Erythroblast (primary cell): ENCODE measurements around the gene DHDDS.
A peak's percentile ranks its signal among the peaks of the same experiment; 100 is the strongest.

Experiments used
- DNase-seq, 2 experiments: peaks; one replicate each; lab custom pipeline; 2025; lab: John Stamatoyannopoulos, UW
- GATA1 ChIP-seq: IDR thresholded peaks from 2 replicates; pipeline ENCODE4 v1.6.1; 2011; ENCODE audit warnings: low read depth, mild to moderate bottlenecking, control low read depth, low read length, moderate library complexity
- POLR2A ChIP-seq: IDR thresholded peaks from 2 replicates; pipeline ENCODE4 v1.6.1; 2011; ENCODE audit warnings: mild to moderate bottlenecking, low read length

The DHDDS gene

DNA sequence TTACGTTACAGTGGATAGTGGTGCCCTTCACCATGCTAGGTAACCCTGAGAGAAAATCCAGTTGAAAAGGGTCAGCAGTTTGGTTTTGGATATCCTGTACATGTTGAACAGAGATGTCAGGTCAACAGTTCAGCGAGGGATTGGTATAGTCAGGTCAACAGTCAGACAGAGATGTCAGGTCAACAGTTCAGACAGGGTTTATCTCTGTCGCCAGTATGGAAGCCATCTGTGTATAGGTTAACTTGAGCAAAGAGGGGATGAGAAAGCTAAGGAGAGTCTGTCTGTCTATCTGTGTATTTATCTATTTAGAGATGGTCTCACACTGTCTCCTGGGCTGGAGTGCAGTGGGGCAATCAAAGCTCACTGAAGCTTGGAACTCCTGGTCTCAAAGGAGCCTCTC is 17.7 kb downstream of the DHDDS start:
- TF ChIP-seq POLR2A (no peak), GATA1 (no peak)
- DNase-seq: no peak

DNA sequence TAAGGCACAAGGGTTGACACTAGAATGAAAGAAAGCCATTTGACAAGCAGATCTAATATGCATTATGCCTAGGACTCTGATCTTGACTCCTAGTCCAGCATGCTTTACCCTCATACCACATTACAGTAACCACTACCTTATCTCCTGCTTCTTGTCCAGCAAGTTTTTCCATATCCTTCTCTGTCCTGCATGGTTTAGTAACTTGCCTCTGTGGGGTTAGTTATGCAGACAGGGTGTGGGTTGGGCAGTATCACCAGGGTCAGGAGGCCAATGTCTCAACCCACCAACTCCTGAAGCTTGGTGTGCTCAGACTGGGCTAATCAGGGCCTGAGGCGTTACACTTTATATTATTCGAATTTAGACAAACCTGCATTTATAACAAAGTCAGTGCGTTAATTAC is 18.8 kb downstream of the DHDDS start:
- no peak for TF ChIP-seq GATA1
- TF ChIP-seq POLR2A: no peak
- no peak for DNase-seq

DNA sequence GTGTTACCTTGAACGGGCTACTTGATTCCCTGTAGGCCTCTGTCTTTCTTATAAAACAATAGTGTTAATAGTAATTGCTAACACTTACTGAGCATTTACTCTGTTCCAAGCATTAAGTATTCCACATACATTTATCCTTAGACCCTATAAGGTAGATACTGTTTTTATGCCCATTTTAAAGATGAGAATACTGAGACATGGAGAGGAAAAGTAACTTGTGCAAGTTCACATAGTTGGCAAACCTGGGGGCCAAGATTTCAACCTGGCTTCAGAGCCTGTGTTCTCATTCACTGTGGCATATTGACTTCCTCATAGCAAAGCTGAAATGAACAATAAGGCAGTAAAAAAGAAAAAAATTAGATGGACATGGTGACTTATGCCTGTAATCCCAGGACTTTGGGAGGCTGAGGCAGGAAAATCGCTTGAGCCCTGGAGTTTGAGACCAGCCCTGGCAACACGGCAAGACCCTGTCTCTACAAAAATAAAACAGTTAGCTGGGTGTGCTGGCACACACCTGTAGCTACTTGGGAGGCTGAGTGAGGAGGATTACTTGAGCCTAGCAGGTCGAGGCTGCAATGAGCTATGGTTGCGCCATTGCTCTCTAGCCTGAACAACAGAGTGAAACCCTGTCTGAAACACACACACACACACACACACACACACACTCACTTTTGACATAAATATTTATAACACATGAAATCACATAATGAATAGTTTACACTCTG is 20.5 kb downstream of the DHDDS start:
- TF ChIP-seq GATA1 (no peak), POLR2A (no peak)
- no peak for DNase-seq

DNA sequence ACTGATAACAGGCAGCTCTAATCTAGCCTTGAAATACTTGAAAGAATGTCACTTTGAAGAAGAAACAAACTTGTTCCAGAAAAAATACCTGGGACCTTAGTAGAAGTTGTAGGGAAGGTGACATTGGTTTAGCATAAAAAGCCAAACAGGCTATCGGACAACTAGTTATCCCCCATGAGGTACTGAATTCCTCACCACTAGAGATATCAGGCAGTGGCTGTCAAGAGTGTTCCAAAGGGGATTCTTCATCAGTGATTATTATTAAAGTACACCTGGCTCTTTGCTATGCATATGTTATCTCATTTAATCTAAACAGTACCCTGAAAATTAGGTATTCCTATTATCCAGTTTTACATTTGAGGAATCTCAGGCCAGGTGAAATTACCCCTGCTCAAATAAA is 27.0 kb downstream of the DHDDS start:
- no peak for DNase-seq
- TF ChIP-seq GATA1 (no peak), POLR2A (no peak)

DNA sequence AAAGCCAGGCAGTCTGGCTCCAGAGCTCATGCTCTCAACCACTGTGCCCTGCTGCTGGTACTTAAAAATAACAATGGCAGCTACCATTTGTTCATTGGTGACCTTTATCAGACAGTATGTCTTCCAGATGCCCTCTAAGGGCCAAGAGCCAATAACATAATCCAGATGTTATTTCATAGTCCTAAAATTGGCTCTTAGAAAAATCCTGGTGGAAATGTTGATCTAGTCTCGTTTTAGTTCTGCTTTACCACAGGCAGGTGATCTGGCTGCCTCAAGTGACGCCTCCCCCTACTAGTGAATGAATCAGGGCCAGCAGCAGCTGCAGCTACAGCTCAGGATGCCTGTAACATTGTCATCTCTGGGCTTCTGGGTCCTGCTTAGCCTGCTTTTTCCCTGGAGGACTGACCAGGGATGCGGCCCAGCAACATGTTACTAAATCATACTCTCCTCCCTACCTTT is 27.5 kb downstream of the DHDDS start:
- TF ChIP-seq POLR2A: no peak
- TF ChIP-seq GATA1: no peak
- DNase-seq: no peak

- no peak for DNase-seq
- TF ChIP-seq POLR2A (no peak), GATA1 (no peak)
These were observed 36.8 kb downstream of the DHDDS start for GRCh38 chr1:26468911-26469310.

- no peak for TF ChIP-seq POLR2A
- no peak for TF ChIP-seq GATA1
- DNase-seq: no peak
These were observed 37.4 kb downstream of the DHDDS start for GRCh38 chr1:26469558-26469957.

GRCh38 chr1:26470878-26471497 is 38.9 kb downstream of the DHDDS start:
- TF ChIP-seq GATA1 (no peak), POLR2A (no peak)
- DNase-seq: no peak

- TF ChIP-seq GATA1 (no peak), POLR2A (peak; percentile 37)
- DNase-seq: peak; percentile 65 to 73
These were observed 39.6 kb downstream of the DHDDS start for GRCh38 chr1:26471498-26472319.

DNA sequence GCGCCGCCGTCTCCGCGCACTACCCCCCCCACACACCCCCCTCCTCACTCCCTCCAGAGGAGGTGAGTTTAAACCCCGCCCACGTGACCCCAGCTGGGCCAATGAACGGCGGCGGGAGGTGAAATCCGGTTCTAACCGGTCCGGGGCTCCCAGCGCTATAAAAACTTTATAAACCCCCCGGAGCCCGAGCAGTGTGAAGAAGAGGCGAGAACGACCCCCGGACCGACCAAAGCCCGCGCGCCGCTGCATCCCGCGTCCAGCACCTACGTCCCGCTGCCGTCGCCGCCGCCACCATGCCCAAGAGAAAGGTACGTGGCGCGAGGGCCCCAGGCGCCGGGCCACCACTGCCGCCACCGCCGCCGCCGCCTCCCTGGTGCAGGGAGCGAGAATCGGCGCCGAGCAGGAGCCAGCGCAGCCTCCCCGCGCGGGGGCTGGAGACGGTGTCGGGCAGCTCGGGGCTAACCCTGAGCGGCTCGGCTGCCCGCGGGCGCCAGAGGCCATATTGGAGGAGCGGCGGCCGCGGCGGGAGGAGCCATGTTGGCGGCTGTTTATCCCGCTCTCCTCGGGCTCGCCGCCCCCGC is 40.3 kb downstream of the DHDDS start, which contains the start of gene HMGN2:
Gene HMGN2 (plus strand): TSS at position 121 of the 581 bp plus-strand sequence. CDS start 173 bp downstream, at position 294.
- TF ChIP-seq POLR2A (peak; percentile 66), GATA1 (no peak)
- peak; percentile 91 to 93 for DNase-seq

DNA sequence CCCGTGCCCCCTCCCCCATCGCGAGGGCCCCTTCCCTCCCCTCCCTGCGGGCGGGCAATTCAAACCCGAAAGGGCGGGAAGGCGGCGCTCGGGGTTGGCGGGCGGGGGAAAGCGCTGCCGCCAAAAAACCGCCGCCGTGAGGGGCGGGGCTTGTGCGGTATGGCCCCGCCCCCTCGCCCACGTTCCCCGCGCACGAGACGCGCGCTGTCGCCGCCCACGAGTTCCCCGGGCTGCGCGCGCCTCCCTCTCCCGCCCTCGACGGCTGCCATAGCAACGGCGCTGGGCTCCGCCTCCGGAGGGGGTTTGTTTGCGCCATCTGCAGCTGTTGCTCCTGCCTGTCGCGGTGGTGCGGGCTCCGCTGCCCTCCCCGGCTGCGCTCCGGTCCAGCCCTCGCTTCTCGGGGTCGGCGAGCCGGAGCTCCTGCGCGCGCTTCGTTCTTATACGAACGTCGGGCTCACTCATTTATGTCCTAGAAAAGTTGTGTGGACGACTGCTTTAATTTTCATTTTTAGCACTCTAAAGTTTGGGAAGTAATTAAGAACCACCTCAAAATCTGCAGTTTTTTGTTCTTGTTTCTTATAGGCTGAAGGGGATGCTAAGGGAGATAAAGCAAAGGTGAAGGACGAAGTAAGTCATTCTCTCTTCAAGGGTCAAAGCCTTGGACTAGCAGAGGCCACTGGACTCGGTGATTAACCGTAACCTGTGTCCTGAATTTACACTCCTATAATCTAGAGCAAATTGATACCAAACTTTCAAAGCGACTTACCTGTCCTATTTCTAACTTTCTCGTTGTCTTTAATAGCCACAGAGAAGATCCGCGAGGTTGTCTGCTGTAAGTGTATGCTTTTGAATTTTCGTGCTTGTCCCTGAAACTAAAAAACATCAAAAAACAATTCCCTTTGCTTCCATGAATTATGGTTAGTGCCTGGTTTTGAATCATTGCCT is 41.1 kb downstream of the DHDDS start:
- peak; percentile 95 to 99 for DNase-seq
- no peak for TF ChIP-seq GATA1
- peak; percentile 49 for TF ChIP-seq POLR2A

DNA sequence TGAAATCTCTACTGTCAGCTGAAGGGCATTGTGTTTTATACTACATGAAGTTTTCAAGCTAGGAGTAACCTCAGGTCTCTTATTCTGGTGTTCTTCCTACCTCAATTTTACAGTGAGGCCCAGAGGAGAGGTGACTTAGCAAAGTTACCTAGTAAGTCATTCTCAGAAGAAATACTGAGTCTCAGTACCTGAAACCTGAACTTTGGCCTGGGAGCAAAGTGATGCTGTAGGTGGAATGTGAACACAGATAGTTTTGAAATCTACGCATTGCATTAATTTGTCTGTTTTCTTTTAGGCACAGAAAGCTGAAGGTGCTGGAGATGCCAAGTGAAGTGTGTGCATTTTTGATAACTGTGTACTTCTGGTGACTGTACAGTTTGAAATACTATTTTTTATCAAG is 42.7 kb downstream of the DHDDS start:
- TF ChIP-seq POLR2A (no peak), GATA1 (no peak)
- no peak for DNase-seq

GRCh38 chr1:26475989-26476388 is 43.9 kb downstream of the DHDDS start:
- no peak for DNase-seq
- TF ChIP-seq GATA1 (no peak), POLR2A (no peak)
